ENCODE data around the gene CSTPP1.
A peak's percentile ranks its signal among the peaks of the same experiment; 100 is the strongest.

Gene CSTPP1

DNA sequence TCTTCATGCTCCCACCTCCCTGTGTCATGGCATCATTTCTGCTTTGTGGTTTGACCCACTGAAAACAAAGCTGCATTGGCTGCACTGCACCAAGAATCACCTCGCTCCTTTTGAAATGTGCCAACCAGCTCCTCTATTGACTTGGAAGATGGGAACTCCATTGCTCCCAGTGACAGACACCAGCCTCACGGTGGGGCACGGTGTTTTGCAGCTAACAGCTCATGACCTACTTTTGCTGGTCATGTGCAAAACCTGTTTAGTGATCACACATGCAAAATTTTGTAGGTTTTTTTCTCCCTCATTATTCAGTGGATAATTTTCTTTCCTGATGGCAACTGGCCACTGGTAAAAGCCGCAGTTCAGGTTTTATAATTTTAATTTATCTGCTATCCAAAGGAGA is 203.3 kb downstream of the CSTPP1 start:
- no peak for DNase-seq

- DNase-seq: no peak
Measured at GRCh38 chr11:47143322-47143721, 206.8 kb downstream of the CSTPP1 start.

- DNase-seq: no peak
Measured at GRCh38 chr11:47144541-47144940, 208.0 kb downstream of the CSTPP1 start.

GRCh38 chr11:47147250-47147649 is 210.7 kb downstream of the CSTPP1 start:
- DNase-seq: no peak

DNA sequence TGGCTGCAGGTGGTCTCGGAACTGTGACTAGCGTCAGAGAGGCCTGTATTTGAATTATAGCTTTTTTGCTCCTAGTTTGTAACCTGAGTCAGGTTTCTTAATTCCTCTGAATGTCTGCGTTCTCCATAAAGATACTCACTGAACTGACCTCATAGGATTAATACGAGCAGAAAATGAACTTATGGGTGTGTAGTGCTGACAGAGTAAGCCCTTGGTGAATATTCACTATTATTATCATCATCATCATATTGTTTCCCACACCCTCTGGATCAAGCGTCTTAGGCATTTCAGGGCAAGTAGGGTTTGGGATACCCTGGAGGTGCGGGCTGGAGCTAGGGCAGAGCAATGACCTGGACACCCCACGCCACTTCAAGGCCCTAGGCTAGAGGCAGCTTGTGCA is 211.1 kb downstream of the CSTPP1 start:
- DNase-seq: no peak

- DNase-seq: no peak
Measured at GRCh38 chr11:47148270-47148669, 211.7 kb downstream of the CSTPP1 start.

DNA sequence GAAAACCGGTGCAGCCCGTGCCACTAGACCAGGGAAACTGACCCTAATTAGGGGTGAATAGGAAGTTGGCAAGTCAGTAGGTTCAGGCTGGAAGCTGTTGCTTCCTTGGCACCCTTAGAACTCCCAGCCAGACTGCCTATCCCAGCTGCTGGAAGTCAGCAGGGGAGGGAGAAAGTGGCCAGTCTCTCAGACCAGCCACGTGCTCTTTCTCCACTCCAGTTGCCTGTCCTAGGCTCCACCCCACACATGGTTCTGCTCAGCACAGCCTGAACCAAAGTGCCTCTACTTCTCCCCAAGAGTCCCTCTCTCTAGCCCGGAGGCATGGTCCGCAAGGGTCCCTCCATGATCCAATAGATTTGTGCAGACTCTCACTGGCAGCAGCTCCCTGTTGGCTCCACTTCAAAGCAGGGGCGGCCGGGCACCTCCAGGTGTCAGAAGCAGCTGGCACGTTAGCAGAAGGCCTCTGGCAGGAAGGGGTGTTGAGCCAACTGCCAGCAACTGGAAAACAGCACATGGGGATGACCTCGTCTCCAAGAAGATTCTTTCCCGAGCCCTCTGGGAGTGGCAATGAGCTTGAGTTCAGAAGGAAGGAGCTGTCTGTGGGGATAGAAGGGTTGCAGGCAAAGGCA is 212.5 kb downstream of the CSTPP1 start:
- DNase-seq: no peak

DNA sequence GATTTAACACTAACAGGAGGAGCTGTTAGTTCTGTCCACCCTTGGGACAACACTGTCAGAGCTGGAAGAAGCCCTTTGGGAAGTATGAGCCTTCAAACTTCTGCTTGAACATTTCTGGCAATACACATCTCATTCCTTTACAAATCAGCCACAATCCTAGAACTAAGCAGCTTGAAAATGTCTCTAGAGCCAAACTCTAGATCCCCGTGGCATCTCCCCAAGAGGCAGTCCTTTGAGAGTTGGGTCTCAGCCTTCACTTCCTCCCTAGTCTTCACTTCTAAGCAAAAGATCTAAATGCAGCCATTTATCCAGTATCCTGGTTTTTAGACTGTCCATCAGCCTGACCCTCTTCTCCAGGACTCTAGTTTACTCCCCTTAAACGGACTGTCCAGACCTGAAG is 213.2 kb downstream of the CSTPP1 start:
- DNase-seq: no peak

GRCh38 chr11:47152126-47152952 is 215.8 kb downstream of the CSTPP1 start:
- no peak for DNase-seq

- peak in 1 of 2 experiments; percentile 71 for DNase-seq
Measured at GRCh38 chr11:47152953-47153950, 216.7 kb downstream of the CSTPP1 start.

DNA sequence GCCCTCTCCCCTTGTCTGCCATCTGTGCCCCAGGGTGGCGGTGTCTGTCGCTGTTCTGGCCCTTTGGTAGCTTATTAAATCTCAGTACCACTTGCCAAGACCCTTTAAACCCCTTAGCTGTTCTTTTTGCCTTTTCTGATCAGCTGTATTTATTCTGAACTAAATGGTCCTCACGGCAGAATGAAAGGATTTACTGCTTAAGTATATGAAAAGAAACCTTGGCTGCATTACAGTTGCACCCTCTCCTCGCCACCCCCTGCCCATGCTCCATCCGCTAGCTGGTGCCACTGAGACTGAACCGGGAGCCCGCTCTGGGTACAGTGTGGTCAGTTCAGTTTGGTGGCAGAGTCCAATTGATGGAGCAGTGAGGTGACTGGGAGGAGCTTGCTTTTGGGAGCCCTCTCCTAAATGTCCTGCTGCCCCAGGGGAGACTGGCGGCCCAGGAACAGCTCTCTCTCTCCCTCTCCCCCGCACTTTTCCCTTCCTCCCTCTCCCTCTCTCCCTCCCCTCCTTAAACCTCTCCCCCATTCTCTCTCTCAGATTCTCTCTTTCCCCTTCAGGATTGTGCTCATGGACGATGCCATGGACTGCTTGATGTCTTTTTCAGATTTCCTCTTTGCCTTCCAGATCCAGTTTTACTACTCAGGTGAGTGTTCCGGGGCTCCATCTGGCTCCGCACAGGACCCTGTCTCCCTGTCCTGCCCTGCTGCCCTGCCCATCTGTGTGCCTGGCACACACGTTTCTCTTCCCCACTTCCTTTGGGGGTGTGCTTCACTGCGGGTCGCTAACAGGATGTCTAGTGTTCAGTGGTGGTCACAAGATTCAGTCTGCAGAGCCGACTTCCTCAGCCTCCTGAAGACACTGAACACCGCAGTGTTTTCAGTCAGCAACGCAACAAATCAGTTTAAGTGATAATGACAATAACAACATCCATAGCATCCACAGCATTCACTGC is 218.3 kb downstream of the CSTPP1 start:
- no peak for DNase-seq

DNA sequence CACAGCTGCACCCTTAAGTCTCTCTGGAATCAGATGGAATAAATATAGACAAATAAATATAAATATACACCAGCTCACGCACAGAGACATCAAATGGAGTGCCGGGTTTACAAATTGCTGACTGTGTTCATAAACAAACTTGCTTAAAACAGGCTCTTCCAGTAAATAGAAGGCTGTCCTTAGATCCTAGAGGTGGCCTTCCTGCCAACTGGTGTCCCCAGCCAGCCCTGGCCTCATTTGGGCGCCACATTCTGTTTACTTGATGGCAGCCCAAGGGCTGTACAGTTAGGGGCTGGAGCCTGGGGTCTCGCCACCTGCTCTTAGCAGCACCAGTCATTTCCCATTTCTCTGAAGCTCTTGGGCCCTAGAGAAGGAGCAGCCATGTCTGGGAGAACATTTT is 219.3 kb downstream of the CSTPP1 start:
- DNase-seq: no peak

GRCh38 chr11:47156333-47156732 is 219.8 kb downstream of the CSTPP1 start:
- DNase-seq: no peak

DNA sequence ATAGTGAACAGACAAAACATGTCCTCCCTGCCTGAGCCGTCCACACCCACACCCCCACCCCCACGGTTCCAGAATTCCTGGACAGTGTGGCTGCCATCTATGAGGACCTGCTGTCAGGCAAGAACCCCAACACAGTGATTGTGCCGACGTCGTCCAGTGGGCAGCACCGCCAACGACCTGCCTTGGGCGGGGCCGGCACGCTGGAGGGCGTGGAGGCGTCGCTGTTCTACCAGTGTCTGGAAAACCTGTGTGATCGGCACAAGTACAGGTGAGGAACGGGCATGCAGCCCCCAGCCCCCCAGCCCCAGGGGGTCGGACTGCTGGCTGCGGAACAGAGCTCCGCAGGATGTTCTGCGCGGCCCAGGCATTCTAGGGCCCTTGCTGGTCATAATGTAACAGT is 220.4 kb downstream of the CSTPP1 start:
- DNase-seq: no peak

GRCh38 chr11:47157805-47158204 is 221.2 kb downstream of the CSTPP1 start:
- DNase-seq: no peak

- no peak for DNase-seq
Measured at GRCh38 chr11:47158242-47158641, 221.7 kb downstream of the CSTPP1 start.

DNA sequence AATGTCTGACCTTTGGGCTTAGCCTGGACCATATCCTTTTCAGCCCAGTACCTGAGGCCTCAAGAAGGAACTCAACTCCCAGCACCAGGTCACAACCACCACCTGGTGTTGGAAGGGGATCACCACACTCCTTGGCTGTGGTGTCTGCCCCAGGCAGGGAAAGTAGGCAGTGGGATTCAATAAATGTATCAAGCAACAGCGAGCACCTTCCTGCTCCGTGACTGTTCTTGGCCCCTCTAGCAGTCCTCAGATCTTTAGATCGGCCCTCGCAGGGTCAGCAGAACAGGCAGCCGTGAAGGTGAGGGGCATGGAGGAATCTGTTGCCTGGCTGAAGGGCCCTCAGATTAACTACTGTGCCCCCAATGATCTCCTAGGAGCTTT is 224.2 kb downstream of the CSTPP1 start:
- DNase-seq: no peak

- DNase-seq: peak in 1 of 2 experiments; percentile 37
Measured at GRCh38 chr11:47161134-47161854, 224.7 kb downstream of the CSTPP1 start.

GRCh38 chr11:47161890-47162289 is 225.3 kb downstream of the CSTPP1 start:
- no peak for DNase-seq

GRCh38 chr11:47162426-47162825 is 225.9 kb downstream of the CSTPP1 start:
- no peak for DNase-seq

GRCh38 chr11:47163193-47163592 is 226.6 kb downstream of the CSTPP1 start:
- DNase-seq: no peak
